G401 (cell line): ENCODE results near the gene NRTN. TPM values are rescaled to one million over a fixed set of nuclear protein-coding genes. Genes with fewer than 3 reads are reported as not detected.
"Not testable (repeated sequence)": the region's sequence is repeated elsewhere in the genome, so short reads cannot be mapped to it uniquely, and the experiment has no call there.

Experiments used
- DNase-seq: peaks from one replicate; pipeline ENCODE4 v3.0.0-alpha.2; 2015; ENCODE audit warnings: low spot score
- in situ Hi-C: cut with HindIII; loops from 2 replicates; pipeline ENCODE4 v1.10.0; 2016; ENCODE audit warnings: low sequenced_read_pairs, mixed read lengths
- total RNA-seq: library from RNA; depleted of rRNA; stranded (reverse); fragments of >200 nt; shearing (Covaris generic); gene quantifications from 2 replicates; pipeline ENCODE4 v1.2.3, GENCODE V29; 2014; rRNA removed

The NRTN gene, protein sequence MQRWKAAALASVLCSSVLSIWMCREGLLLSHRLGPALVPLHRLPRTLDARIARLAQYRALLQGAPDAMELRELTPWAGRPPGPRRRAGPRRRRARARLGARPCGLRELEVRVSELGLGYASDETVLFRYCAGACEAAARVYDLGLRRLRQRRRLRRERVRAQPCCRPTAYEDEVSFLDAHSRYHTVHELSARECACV
- 8.3 and 14.0 TPM in 2 replicates for total RNA-seq

DNA sequence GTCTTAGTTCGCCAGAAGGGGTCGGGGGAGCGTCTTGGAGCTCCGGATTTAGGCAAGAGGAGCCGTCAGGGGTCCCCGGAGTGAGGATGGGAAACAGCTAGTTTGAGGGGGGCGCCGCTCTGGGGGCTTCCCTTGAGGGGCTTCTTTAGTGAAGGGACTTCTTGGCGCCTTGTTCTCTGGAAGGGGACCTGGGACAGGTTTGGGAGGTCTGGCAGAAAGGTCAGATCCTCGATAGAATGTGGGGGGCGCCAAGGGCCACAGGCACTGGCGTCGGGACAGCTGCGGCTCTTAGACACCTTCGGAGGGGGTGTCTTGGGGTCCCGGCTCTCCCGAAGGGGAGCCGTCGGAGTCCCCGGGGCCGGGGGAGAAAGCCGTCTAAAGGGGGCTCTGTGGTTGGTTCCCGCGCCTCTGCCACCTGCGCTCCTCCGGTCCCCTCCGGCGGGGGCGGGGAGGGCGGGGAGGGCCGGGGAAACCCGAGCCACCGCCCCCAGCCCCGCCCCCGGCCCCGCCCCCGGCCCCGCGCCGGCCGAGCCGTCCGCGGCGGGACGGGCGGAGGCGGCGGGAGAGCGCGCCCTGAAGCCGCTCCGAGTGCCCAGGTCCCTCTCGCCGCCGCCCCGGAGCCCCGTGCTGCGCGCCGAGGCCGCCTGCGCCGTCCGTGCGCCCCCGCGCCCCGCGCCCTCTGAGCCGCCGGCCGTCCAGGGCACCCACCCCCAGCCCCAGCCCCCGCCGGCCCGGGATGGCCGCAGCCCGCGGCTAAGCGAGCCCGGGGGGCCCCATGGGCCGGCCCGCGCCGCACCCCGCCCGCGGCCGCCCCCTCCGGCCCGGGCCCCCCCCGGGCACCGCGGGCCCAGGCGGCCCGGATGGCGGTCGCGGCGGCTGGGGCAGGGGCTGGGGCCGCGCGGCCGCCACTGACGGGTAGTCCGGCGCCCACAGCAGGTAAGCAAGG lies at the start of gene NRTN:
Gene NRTN (plus strand): TSS at position 552 of the 946 bp plus-strand sequence. CDS start 19,099 bp downstream, outside the sequence.
- in situ Hi-C loops = loop anchor here (10.0 kb wide), 1 partner anchor 130 kb away; no protein-coding TSS in a partner anchor
- DNase-seq = no peak

DNA sequence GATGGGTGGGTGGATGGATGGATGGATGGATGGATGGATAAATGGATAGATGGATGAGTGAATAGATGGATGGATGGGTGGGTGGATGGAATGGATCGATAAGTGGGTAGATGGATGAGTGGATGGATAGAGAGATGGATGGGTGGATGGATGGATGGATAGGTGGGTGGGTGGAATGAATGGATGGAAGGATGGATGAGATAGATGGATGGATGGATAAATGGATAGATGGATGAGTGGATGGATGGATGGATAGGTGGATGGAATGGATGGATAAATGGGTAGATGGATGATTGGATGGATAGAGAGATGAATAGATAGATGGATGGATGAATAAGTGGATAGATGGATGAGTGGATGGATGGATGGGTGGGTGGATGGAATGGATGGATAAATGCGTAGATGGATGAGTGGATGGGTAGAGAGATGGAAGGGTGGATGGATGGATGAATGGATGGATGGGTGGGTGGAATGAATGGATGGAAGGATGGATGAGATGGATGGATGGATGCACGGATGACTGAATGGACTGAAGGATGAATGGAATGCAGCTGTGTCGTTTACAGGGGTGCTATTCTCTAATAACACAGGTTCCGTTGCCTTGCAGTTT lies 42.2 kb upstream of the NRTN start:
- no peak for DNase-seq
- in situ Hi-C loops = no loop called here

DNA sequence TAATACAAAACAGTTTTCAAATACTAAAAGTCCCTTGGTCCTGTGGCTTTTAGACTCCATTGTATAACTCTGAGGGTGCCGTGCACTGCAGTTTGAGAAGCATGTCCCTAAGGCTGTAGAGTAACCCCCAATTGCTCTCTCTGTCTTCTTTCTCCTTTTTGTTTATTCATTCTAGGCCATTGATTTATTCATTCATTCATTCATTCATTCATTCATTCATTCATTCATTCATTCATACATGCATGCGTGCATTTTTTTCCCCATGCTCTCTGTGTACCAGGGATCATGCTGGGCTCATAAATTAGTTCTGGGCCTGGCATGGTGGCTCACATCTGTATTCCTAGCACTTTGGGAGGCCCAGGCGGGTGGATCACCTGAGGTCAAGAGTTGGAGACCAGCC lies 39.6 kb upstream of the NRTN start:
- in situ Hi-C loops = no loop called here

DNA sequence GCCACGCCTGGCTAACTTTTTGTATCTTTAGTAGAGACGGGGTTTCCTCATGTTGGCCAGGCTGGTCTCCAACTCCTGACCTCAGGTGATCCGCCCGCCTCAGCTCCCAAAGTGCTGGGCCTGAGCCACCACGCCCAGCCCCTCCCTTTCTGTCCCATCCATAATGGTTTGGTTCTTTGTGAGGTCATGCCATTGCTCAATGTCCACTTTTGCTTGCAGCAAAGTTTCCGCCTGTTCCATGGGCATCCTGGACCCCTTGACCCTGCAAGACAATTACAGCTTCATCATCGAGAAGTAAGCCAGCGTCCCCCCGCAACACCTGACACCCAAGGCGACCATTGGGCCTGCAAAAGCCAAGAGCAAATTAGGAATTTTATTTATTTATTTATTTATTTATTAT lies 36.9 kb upstream of the NRTN start:
- in situ Hi-C loops = no loop called here

More for the DNA sequence above, 39.6 kb upstream of the NRTN start:
- DNase-seq = no peak

DNA sequence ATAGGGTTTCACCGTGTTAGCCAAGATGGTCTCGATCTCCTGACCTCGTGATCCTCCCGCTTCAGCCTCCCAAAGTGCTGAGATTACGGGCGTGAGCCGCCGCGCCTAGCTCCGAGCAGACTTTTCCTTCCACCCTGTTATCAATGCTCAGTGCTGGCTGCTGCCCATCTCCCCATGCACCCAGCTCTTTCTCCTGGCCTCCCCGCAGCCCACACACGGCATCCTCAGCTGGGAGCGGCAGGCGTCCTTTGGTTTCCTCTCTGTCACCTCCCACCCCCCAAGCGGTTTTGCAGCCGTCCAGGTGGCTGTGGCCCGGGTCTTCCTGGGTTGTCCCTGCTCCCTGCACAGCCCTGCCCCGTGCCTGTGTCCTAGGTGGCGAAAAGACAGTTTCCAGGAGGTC lies 32.5 kb upstream of the NRTN start:
- in situ Hi-C loops = no loop called here
- DNase-seq = no peak

More for the DNA sequence above, 36.9 kb upstream of the NRTN start:
- no peak for DNase-seq

DNA sequence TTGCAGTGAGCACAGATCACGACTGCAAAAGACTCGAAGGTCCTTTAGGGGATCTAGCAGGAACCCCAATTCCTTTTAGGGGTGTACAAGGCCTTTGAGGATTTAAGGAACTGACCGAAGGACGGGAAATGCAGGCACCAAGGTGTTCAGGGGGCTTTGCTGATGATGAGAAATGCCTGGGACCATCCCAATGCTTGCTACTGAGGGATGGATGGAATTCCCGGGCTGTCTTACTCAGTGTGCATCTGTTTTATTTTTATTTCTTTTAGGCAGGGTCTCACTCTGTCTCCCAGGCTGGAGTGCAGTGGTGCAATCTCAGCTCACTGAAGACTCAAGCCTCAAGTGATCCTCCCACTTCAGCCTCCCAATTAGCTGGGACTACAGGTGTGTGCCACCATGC lies 31.6 kb upstream of the NRTN start:
- no peak for DNase-seq
- in situ Hi-C loops = no loop called here

DNA sequence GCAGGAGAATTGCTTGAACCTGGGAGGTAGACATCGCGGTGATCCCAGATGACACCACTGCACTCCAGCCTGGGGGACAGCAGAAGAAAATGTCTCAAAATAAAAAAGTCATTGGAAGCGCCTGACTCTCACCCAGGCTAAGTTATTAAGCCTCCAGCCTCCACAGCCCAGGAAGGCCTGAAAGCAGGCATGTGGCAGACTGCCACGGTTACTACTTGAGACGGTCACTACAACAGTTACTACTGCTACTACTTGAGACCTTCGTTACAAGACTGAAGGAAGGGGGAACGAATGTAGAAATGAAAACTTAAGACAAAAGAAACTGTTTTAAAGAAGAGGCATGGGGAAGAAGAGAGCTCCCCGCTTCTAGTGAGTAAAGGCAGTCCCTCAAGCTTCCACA lies 29.9 kb upstream of the NRTN start:
- in situ Hi-C loops = no loop called here
- no peak for DNase-seq

DNA sequence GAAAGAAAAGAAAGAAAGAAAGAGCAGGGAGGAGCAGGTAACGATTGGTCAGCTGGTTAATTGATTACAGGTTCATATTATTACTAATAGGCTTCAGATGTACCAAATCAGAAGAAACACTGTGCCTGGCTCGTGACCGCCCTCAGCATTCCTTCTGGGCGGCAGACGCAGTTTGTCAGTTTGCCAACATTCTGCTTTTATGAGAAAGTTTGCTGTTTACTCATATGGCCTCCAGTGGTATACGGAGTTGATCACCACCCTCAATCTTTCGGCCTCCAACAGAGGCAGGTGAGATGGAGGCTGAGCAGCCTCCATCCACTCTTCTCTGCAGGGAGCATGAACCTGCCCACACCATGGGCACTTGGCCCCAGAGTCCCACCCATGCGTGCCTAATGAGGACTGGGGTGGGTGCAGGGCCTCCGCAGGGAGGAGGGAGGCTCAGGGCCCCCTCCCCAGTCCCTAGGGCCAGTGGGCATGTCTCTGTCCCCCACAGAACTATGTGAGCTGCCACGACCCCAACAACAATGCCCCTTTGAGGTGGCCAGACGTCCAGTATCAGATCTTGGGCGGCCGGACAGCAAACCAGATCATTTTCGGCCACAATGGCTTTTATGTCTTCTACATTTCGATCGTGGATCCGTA lies 29.1 kb upstream of the NRTN start:
- no peak for DNase-seq
- in situ Hi-C loops = no loop called here

DNA sequence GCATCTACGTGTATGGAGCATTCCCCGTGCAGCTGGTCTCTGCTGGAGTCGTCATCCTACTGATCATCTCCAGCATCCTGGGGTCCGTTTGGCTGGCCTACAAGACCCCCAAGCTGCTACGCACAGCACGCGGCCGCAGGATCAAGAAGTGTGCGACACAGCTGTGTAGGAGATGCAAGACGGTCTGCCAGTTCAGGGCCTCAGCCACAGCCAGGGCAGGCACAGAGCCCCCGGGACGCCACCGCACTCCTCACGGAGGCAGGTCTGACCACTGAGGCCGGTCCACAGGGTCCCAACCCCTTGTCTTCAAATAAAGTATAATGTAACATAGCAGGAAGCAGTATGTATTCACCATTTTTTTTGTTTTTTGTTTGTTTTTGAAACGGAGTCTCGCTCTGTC lies 26.5 kb upstream of the NRTN start:
- DNase-seq = no peak
- in situ Hi-C loops = no loop called here

DNA sequence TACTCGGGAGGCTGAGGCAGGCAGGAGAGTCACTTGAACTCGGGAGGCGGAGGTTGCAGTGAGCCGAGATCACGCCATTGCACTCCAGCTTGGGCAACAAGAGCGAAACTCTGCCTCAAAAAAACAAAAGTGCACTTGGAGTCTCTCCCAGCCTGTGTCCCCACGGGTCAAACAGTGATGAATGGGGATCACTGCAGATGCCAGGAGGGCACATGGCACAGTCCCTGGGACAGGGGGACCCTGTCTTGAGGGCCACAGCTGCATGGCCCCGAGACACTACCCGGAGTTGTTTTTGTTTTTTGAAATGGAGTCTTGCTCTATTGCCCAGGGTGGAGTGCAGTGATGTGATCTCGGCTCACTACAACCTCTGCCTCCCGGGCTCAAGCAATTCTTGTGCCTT lies 24.0 kb upstream of the NRTN start:
- not testable (repeated sequence) for DNase-seq

DNA sequence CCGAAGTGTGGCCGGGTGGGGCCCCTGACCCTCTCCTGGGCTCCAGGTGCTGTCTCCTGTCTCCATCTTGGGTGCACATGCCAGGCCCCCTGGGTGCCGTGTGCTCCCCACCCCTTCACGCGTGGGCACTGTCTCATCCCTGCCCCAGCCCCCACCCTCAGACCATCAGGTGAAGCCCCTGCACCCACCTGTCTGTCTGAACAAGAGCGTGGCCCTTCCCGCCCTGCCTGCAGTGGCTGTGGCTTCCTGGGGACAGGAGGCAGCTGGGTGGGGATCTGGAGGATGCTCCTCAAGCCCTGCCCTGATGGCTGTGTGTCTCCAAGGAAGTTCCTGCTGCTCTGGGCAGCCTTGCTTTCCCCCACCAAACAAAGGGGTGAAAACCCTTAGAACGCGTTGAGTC lies 22.5 kb upstream of the NRTN start:
- in situ Hi-C loops = no loop called here
- DNase-seq = no peak

More for the DNA sequence above, 24.0 kb upstream of the NRTN start:
- in situ Hi-C loops = not testable (repeated sequence)

DNA sequence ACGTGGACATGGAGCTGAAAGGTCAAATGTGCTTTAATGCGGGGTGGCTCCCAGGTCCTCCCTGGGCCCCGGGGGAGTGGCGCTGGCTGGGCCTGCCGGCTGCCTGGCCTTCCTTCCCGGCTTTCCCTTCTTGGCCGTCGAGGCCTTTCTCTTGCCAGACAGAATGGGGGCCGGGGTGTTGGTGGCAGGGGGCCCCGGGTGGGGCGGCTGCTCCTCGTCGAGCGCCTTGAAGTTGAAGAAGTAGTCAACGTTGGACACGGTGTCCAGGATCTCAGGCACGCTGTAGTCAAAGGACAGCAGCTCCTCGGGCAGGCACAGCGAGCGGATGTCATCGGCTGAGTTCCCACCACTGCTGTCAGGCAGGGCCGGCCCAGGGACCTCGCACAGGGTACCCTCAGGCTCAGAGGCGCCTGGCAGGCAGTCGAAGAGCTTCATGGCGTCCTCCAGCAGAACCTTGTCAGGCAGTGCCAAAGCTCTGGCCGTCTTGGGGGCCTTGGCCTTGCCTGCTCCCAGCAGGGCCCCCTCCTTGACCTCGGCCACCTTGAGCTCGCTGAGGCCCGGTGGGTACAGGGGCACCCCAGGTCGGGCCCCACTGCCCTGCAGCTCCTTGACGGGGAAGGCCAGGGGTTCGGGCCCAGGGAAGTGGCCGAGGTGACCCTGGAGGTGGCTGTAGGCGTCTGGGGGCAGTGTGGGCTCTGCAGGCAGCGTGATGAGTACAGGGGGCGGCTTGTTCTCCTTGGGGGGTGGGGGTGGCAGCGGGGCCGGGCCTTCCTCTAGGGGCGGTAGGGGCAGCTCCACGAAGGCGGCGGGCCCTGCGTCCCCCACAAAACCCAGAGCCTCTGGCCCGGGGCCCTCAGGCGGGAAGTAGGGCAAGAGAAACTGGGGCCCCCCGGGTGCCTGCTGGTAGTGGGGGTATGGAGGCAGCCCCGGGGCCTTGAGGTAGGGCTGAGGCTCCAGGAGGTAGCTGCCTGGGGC lies 21.6 kb upstream of the NRTN start:
- in situ Hi-C loops = no loop called here
- no peak for DNase-seq

DNA sequence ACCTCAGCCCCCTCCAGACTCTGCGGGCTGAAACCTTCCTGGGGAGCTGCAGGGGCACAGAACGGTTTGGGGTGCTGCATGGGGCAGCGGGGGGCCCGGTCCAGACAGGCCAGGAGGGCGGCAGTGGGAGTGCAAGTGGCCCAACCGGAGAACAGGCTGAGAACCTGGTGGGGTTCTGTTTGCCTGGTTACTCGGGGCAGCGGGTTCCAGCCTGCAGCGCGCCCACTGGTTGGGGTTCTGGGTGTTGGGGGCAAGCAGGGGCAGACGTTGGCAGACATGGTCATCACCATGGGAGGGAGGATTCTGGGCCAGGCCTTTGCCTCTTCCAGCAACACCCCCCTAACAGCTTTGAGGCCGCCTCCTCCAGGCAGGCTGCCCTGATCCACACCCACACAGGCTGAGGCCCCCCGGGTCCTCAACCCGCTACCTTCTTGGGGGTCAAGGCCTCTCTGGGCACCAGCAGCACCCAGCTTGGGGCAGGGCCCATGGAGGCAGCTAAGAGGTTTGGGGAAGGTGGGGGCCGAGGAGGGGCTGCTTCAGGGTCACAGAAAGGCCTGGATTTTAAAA lies 20.2 kb upstream of the NRTN start, which contains the start of gene PRR22:
Gene PRR22 (minus strand): TSS at position 166 of the 567 bp plus-strand sequence. CDS start 86 bp downstream, at position 80.
- in situ Hi-C loops = no loop called here
- no peak for DNase-seq

DNA sequence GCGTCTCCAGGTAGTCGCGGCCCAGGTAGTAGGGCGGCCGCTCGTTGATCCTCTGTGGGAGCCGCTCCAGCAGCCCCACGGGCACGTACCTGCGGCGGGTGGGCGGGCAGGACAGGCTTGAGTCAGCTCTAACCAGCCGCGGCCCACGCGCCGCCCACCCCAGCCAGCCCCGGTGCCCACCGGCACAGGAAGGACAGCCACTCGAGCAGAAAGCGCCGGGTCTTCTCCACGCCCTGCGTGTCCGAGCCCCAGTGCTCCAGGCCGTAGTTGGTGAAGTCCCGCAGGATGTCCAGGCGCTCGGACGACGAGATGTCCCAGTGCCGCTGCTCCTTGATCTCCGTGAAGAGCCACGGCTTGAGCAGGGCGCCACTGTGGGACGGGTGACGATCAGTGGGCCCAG lies 19.4 kb upstream of the NRTN start:
- DNase-seq = no peak
- in situ Hi-C loops = no loop called here

DNA sequence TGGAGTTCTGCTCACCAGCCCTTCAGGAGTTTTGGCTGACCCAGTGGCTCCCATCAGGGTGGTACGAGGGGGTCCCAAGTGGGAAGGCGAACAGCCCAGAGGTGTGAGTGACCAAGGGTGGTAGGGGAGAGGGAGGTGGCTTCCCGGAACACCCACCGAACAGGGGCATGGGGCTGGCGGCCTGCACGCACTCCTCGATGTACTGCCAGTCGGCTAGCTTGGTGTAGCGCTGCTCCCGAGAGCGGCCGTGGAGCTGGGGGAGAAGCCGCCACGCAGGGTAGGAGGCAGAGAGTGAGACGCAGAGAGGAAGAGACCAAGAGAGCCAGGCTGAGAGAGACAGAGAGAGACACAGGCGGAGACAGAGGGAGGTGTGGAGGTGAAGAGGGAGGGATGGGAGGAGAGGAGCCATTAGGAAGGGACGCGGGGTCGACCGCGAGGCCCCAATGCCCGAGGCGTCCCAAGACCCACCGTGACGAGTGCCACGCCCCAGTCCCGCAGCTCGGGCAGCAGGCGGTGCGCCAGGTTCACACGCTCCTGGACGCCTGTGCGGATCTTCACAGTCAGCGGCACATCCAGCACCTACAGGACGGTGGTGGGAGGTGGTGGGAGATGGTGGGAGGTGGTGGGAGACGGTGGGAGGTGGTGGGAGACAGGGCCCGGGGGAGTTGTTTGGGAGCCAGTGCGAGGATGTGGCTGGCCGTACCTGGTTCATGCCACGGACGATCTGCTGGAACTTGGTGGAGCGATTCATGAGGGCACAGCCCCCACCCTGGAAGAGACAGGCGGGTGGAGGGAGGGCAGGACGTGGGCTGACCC lies 18.1 kb upstream of the NRTN start:
- DNase-seq = no peak
- in situ Hi-C loops = no loop called here

DNA sequence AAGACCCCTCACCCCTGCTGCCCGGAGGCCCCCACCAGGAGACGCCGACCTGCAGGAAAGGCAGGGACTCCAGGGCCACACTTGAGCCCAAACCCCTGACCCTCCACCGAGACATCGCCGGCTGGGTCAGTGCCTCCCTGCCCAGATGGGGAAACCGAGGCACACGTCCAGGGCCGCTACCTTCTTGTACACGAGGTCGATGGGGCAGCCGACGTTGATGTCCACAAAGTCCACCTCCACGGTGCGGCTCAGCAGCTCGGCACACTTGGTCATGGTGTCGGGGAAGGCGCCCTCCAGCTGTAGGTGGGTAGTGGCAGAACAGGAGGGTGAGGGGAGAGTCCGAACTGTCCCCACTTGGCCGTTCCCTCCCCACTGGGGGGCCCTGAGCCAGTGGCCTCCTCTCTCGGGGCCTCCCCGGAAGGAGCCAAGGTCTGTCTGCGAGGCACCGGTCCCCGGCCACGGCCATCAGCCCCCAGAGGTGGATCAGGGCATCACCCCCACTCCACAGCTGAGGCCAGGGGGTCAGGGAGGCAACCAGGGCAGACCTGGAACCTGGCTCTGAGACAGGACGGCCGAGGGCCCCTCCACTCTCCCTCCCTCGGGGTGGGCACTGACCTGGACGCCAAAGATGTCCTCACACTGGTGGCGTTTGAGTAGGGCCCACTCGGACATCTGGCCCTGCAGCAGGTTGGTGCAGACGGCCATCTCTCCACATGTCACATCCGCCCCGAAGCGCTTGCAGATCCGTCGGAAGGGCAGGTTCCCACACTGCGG lies 17.3 kb upstream of the NRTN start:
- in situ Hi-C loops = no loop called here
- DNase-seq = no peak

DNA sequence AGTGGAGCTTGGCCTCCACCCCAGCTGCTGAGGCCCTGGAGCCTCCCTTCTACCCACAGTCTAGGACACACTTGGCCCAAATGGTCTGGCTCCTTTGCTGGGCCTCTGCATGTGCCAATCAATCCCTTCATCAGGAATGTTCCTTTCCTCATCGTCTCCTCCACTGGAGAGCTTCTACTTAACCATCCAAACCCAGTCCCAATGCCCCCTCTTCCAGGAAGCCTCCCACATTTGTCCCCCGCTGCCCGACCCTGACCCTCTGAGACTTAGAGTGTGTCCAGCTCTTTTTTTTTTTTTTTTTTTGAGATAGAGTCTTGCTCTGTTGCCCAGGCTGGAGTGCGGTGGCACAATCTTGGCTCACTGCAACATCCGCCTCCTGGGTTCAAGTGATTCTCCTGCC lies 16.4 kb upstream of the NRTN start:
- in situ Hi-C loops = no loop called here
- no peak for DNase-seq
